Left colon (tissue), 2 donors: ENCODE results near the gene CXCL8. TPM values are rescaled to one million over a fixed set of nuclear protein-coding genes. Genes with fewer than 3 reads are reported as not detected.
A peak's percentile ranks its signal among the peaks of the same experiment; 100 is the strongest.

Source experiments
- ATAC-seq: fragments of 200-7000 bp; cut with Tn5 transposase; one replicate; pipeline ENCODE4 v1.9.1; 2020; ENCODE audit warnings: mild to moderate bottlenecking, moderate library complexity
- DNase-seq, 2 donors: peaks; one replicate each; pipeline ENCODE4 v3.0.0-alpha.2; 2020
- intact Hi-C, 2 donors: fragments of 100-400 bp; cut with DNase I in 1 of 2; cut with micrococcal nuclease in 1 of 2; formaldehyde crosslinking; loops; one replicate each; pipeline versions ENCODE4 v1.11.2 to v1.14.0; 2022; cut with DNase I, micrococcal nuclease
- total RNA-seq, 2 donors: library from RNA; stranded (reverse); fragmentation: NEBNext Ultra II Directional; extraction: Animal tissue kit (Norgen Biotek cat#: 25700); gene quantifications; one replicate each; pipeline ENCODE4 v1.2.1, GENCODE V29; 2021
- donor health status: DM: no; HTN: no; CAD: no.
- donor health status: DM: yes; HTN: yes; CAD: no.

CXCL8 gene
- total RNA-seq, 2 donors from 2014 or later, result 1.8 to 1.9 TPM

- intact Hi-C loops, result no loop called here
- ATAC-seq (no peak), DNase-seq (no peak)
Measured at GRCh38 chr4:73714647-73715046, 25.7 kb upstream of the CXCL8 start.

DNA sequence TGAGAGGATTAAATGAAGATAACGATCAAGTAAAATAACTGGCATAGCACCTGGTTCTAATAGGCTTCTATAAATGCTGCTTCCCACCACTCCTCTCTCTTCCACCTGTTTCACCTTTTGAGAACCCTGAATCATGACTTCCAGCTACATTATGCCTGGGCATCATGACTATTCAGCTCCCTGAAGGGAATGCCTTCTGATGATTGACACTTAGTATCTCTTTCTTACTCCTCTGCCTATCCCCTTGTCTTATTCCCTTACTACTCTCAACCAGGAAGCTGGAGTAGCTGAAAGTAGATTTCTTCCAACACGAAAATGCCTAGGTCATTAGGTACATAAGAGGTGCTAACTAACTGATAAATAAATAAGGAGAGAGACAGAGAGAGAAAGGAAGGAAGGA lies 24.7 kb upstream of the CXCL8 start:
- intact Hi-C loops, result no loop called here
- DNase-seq, result no peak
- ATAC-seq, result no peak

DNA sequence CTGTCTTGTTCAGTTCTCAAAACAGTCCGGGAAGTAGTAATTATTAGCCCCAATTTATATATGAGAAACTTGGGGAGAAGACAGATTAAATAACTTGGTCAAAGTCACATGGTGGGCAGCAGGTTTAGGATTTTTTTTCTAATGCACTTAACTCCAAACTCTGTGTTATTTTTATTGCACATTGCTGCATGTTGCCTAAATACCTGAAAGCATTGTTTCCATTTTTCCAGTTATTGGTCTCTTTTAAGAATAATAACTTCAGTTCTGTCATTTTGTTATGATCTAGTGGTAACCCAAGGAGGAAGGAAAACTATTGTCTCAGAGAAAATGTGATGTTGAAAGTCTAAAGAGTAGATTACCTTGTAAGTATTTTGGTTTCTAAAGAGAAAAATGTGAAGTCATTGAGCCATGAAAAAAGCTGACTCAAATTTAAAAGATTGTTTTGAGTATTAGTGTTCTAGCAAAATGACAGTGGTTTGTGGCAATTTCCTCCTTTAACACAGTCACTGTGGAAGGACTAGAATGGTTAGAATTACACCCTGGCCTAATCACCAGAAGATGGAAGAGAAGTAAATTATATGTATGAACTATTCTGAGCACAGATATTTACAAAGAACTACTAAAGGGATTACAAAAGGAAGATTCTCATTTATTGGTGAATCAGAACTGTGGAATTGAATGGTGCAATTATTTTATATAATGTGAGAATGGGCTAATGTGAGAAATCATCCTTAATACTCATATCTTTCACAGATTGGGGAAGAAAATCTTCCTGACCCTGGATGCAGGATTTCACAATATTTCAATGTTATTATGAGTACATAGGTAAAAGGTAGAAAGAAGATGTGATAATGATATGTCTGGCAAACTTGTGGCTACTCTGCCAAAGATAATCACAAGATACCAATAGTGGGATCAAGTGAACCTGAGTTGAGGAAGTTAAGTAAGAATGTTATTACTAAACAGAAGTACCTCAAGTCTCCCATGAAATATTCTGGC lies 21.7 kb upstream of the CXCL8 start:
- ATAC-seq (no peak), DNase-seq (no peak)
- intact Hi-C loops, result no loop called here

- no peak for ATAC-seq
- DNase-seq, result no peak
- intact Hi-C loops, result no loop called here
Measured at GRCh38 chr4:73721435-73721834, 18.9 kb upstream of the CXCL8 start.

GRCh38 chr4:73721909-73722308 lies 18.5 kb upstream of the CXCL8 start:
- intact Hi-C loops, result no loop called here
- DNase-seq (no peak), ATAC-seq (no peak)

DNA sequence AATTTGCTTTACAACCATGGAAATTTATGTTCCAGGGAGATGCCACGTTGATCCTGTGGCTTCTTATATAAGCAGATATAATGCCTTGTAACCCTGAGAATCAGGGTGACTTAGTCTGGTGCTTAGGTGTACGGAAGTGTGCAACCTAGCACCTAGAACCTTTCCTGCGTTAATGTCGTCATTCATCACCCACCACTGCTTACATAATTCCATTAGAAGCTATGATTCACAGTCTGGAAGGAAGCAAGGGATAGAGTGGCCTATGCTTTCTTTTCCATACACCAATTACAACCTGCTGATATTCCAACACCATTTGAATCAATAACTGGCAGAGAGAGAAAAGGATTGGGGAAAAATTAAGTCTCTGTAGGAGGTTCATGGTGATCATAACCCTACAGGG lies 17.3 kb upstream of the CXCL8 start:
- ATAC-seq (no peak), DNase-seq (no peak)
- intact Hi-C loops, result no loop called here

DNA sequence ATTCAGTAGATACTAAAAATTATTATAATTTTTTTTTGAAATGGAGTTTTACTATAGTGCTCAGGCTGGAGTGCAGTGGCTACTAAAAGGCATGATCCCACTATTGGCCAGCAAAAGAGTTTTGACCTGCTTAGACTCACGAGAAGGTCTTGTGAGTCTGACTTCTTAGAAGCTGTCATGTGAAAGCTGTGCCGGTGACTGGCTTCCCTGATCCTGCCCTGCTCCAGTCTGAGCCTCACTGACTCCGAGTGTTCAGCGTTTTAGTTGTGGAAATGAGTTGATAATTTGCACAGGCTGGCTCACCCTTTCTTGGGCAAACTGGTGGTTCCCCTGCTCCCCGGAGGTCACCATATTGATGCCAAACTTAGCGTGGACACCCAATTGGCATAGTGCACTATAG lies 16.4 kb upstream of the CXCL8 start:
- DNase-seq, result no peak
- intact Hi-C loops, result no loop called here
- ATAC-seq, result no peak

DNA sequence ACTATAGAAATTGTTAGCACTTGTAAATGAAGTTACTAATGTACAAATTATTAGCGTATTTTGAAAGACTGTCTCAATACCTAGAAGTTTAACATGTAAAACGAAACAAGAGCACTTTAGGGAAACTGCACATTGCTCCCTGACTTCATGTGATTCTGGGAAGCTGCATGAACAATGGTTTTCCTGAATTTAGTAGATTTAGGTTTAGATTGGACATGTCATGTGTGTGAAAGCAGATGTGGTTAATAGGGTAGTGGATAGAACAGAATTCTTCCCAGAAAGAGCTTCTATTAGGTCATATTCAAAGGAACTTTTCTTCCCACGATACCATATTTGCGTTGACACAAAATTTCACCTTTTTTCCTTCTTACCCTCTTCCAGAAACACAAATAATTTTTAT lies 14.9 kb upstream of the CXCL8 start:
- ATAC-seq (no peak), DNase-seq (no peak)
- intact Hi-C loops, result no loop called here

DNA sequence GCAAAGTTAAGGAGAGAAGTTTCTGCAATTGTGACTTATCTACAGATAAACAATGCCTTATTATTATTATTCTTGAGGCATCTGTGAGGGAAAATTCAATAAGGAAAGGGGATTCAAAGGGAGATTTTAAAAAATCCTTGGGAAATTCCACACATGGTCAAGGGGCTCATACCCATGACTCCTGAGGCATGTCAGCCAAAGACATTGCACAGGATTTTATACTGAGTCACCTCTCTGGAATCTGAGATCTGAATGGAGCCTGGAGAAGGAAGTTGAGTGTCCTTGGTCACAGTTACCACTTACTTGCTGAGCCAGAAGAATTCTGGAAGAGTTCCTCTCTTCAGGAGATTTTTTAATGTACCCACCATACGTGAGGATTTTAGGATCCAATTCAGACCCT lies 14.4 kb upstream of the CXCL8 start:
- DNase-seq (no peak), ATAC-seq (no peak)
- intact Hi-C loops, result no loop called here

- ATAC-seq, result no peak
- DNase-seq, result no peak
- intact Hi-C loops, result no loop called here
Measured at GRCh38 chr4:73727685-73728084, 12.7 kb upstream of the CXCL8 start.

GRCh38 chr4:73728091-73728741 lies 12.2 kb upstream of the CXCL8 start:
- intact Hi-C loops, result no loop called here
- ATAC-seq, result no peak
- DNase-seq, result no peak

- peak; percentile 56 to 62 for DNase-seq
- intact Hi-C loops, result no loop called here
- ATAC-seq, result peak; percentile 94
Measured at GRCh38 chr4:73729534-73730165, 10.7 kb upstream of the CXCL8 start.

GRCh38 chr4:73730292-73730691 lies 10.1 kb upstream of the CXCL8 start:
- intact Hi-C loops, result no loop called here
- DNase-seq (no peak), ATAC-seq (no peak)

DNA sequence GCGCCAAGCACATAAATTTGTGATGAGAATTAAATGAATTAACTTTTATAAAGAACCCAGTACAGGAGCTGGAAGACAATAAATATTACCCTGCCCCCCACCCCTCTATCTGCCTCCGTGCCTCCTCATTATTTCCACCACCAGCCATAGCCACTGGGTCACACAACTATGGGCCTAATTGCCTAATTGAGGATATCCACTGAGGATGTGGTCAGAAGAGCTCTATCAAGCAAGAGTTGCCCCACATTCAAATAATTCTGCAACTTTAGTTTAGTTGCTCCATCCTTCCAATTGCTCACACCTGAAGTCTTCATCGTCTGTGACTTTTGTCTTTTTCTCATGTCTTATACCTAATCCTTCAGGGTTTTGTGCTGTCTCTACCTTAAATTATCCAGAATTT lies 9.5 kb upstream of the CXCL8 start:
- no peak for DNase-seq
- no peak for ATAC-seq
- intact Hi-C loops, result no loop called here

- intact Hi-C loops, result no loop called here
- DNase-seq, result no peak
- ATAC-seq, result no peak
Measured at GRCh38 chr4:73731968-73732610, 8.3 kb upstream of the CXCL8 start.

DNA sequence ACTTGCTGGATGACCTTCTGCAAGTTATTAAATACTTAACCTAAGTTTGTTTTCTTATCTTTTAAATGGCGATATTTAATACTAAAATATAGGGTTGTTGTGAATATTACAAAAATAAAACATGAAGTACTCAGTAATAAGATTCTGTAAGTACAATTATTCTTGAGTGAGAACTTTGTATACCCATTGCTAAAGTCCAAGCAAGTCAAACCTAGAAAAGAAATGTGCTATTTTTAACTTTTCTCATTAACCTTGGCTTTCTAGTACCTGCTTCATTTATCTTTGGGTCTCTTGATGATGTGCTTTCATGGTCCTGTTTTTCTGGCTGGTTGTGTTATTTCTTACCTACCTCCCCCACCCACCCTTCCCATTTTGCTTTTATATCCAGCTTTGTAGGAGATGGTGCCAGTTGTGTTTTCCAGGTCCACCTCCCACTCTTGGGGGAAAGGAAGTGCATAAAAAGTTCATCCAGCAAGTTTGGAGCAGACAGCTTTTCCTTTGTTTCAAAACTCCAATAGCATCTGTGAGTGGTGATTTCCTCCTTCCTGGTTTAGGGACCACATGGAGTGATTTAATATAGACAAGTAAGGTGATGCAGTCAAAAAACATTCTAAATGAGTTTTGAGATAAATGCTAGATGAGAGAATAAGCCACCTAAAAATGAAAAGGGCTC lies 7.5 kb upstream of the CXCL8 start:
- no peak for DNase-seq
- intact Hi-C loops, result no loop called here
- ATAC-seq, result no peak

DNA sequence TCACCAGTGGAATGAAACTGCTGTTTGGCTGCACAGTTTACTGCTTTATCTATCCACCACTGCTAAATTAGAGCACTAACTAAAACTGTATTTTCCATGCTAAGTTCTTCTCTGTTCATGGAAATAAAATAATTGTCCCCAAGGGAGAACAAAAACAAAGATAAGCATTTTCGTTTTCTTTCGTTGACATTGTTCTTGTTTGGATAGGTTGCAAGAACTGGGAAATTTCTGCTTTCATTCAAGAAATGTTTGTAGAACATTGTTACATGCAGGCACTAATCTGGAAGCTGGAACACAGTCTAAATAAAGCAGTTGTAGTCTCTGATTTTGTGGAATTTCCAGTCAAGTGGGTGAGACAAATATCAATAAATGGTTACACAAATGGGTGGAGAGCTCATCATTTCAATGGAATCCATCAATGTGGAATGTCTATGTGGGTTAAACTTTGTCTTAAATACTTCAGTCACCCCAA lies 5.8 kb upstream of the CXCL8 start:
- no peak for ATAC-seq
- intact Hi-C loops, result no loop called here
- no peak for DNase-seq

DNA sequence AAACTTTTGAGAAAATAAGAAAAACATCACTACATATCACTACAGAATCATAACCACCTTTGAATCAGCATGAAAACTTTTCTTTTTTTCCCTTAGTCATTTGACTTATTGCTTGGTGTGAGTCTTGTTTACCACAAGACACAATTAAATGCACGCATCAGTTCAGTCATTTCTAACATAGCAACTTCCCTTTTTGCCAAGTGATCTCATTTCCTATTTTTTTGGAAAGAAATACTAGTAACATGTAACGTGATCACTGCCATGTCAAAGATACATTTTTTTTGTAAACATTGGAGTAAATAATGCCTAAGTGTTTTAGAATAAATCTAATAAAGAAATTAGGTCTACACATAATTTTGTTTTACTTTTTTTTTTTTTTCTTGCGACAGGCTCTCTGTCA lies 5.1 kb upstream of the CXCL8 start:
- DNase-seq, result no peak
- no peak for ATAC-seq
- intact Hi-C loops, result no loop called here
